ENCODE data around the gene CLEC20A.

GRCh38 chr1:178541829-178542553, 45.2 kb upstream of the CLEC20A start:
- no peak for TF ChIP-seq REST (IDR thresholded peaks at IDR 0.05; ENCODE audit: insufficient read depth in 1 of 2, low read depth in 2 of 2, low read length in 2 of 2)
- no peak for TF ChIP-seq TAF1 (IDR thresholded peaks at IDR 0.05; ENCODE audit: borderline replicate concordance, insufficient read depth, low read length)

Data from PFSK-1 (cell line).